ENCODE results near the gene KRT6A.

The KRT6A gene

DNA sequence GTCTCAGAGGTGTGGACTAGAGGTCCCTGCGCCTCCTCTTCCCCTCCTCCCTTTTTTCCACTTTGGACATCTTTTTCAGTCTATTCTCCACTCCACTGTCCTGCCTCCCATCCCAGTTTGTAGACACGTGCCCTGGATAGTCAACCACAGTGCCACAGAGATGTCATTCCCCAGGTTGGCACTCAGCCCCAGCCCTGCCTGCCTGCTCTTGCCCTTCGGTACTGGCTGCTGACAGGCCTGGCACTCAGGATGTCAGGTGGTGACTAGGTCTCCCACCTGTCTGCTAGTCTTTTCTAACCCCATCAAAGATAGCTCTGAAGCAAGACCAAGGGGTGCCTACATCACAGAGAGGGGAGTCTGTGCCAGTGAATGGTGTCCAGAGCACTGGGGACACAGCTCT lies 44.0 kb upstream of the KRT6A start:
- H3K4me3 ChIP-seq (ENCODE audit: control insufficient read depth, low read depth, low read length) = no peak overlapping the region
- no peak for DNase-seq (ENCODE audit: low read depth)
- TF ChIP-seq, protein P1, sequence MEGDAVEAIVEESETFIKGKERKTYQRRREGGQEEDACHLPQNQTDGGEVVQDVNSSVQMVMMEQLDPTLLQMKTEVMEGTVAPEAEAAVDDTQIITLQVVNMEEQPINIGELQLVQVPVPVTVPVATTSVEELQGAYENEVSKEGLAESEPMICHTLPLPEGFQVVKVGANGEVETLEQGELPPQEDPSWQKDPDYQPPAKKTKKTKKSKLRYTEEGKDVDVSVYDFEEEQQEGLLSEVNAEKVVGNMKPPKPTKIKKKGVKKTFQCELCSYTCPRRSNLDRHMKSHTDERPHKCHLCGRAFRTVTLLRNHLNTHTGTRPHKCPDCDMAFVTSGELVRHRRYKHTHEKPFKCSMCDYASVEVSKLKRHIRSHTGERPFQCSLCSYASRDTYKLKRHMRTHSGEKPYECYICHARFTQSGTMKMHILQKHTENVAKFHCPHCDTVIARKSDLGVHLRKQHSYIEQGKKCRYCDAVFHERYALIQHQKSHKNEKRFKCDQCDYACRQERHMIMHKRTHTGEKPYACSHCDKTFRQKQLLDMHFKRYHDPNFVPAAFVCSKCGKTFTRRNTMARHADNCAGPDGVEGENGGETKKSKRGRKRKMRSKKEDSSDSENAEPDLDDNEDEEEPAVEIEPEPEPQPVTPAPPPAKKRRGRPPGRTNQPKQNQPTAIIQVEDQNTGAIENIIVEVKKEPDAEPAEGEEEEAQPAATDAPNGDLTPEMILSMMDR (IDR thresholded peaks at IDR 0.05; ENCODE audit: control insufficient read depth, insufficient read depth, low read depth, low read length, missing control alignments) = no peak

GRCh38 chr12:52535574-52535973 lies 42.5 kb upstream of the KRT6A start:
- TF ChIP-seq, protein P1 (IDR thresholded peaks at IDR 0.05; ENCODE audit: control insufficient read depth, insufficient read depth, low read depth, low read length, missing control alignments) = no peak
- no peak overlapping the region for H3K4me3 ChIP-seq (ENCODE audit: control insufficient read depth, low read depth, low read length)
- DNase-seq (ENCODE audit: low read depth) = no peak

DNA sequence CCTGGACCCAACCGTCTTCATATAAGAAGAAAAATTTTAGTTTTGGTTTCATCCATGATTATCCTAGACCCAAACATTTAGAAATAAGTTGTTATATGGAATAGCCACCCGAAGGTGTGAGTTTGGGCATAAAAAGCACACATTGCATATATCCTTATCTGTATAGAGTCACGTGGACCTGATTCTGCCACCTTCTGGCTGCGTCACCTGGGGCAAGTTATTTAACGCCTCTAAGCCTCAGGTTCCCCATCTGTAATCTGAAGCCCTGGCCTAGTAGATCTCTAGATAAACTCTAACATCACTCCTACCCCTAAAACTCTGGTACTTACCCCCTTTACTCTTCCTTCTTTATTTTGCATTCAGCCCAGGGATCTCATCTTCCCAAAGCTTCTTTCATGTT lies 41.4 kb upstream of the KRT6A start:
- TF ChIP-seq, protein P1 (IDR thresholded peaks at IDR 0.05; ENCODE audit: control insufficient read depth, insufficient read depth, low read depth, low read length, missing control alignments) = no peak
- no peak overlapping the region for H3K4me3 ChIP-seq (ENCODE audit: control insufficient read depth, low read depth, low read length)
- DNase-seq (ENCODE audit: low read depth) = no peak

- no peak overlapping the region for H3K4me3 ChIP-seq (ENCODE audit: control insufficient read depth, low read depth, low read length)
- TF ChIP-seq, protein P1 (IDR thresholded peaks at IDR 0.05; ENCODE audit: control insufficient read depth, insufficient read depth, low read depth, low read length, missing control alignments) = no peak
- no peak for DNase-seq (ENCODE audit: low read depth)
Measured at GRCh38 chr12:52533686-52534470, 40.8 kb upstream of the KRT6A start.

DNA sequence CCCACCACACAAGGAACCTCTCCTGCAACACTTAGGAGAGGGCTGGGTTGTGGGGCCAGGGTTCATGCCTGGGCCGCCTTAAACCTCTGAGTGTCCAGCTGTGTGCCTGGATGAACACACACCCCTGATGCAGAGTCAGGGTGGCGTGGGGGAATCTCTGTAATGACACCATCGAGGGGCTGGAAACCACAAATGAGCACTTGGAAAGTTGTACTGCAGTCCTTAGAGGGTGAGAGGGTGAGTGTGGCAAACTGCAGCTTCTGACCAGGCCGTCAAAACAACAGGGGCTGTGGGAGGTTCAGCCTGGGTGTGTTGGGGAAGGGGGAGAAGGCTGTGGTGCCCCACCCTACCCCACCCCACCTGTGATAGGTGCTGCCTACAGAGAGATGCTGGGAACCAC lies 39.6 kb upstream of the KRT6A start:
- TF ChIP-seq, protein P1 (IDR thresholded peaks at IDR 0.05; ENCODE audit: control insufficient read depth, insufficient read depth, low read depth, low read length, missing control alignments) = no peak
- DNase-seq (ENCODE audit: low read depth) = no peak
- no peak overlapping the region for H3K4me3 ChIP-seq (ENCODE audit: control insufficient read depth, low read depth, low read length)

DNA sequence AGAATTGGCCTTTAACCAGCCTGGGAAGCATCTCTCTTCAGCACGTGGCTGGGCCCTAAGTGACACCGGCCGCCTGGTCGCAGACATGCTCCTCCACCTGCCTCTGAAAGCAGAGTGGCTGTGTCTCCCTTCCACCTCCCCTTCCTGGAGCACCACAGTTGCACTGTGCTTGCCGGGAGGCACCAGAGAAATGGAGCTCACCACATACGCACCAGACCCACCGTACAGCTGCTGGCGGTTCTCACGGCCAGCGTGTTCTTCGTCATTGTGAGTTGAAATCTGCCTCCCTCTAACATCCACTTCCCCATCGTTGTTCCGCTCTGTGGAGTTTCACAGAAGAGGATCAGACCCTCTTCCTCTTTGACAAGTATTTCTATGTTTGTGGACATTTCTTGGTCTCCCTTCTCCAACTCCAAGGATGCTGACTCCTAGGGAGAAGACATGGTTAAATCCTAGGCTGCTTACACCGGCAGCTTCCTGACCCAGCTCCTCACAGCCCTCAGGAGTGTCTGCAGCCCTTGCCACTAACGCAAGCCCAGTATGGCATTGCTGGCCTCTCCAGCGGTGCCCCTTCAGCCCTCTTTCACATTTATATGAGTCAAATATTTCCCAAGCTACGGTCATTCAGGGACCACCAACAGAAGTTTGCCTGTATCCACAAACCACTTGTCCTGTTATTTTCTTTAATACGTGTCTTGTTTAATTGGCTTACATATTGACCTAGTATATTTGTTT lies 38.7 kb upstream of the KRT6A start:
- no peak for DNase-seq (ENCODE audit: low read depth)
- no peak overlapping the region for H3K4me3 ChIP-seq (ENCODE audit: control insufficient read depth, low read depth, low read length)
- TF ChIP-seq, protein P1 (IDR thresholded peaks at IDR 0.05; ENCODE audit: control insufficient read depth, insufficient read depth, low read depth, low read length, missing control alignments) = no peak
